DND-41 (cell line): ENCODE measurements around the gene FMN1.

ENCODE experiments used
- CTCF ChIP-seq: IDR thresholded peaks from 2 replicates; pipeline ENCODE4 v1.5.1; 2012; ENCODE audit warnings: borderline replicate concordance, low read length, moderate library complexity, mild to moderate bottlenecking; ENCODE audit not compliant: poor library complexity, severe bottlenecking; ENCODE audit errors: extremely low read depth
- EZH2 ChIP-seq: IDR thresholded peaks from 3 replicates; pipeline ENCODE4 v1.6.1; 2012; ENCODE audit warnings: borderline replicate concordance, low read depth, mild to moderate bottlenecking, moderate library complexity, low read length, inconsistent platforms; ENCODE audit not compliant: severe bottlenecking

- TF ChIP-seq CTCF: peak; percentile 67
- no peak for TF ChIP-seq EZH2
Measured at GRCh38 chr15:32844118-32844711, 350.3 kb downstream of the FMN1 start.
